HL-60 (cell line): ENCODE data around the gene CEP44.
"Not testable (repeated sequence)": the region's sequence is repeated elsewhere in the genome, so short reads cannot be mapped to it uniquely, and the experiment has no call there.

ENCODE experiments used
- DNase-seq, 2 experiments: peaks; one replicate each; pipeline ENCODE4 v3.0.0-alpha.2; 2010 to 2020; ENCODE audit warnings: low read depth in 1 of 2, low spot score in 1 of 2
- H3K27ac ChIP-seq: fragments of 250-450 bp; sonication (Bioruptor Pico); replicated peaks from 2 replicates; pipeline ENCODE4 v1.5.1; 2020; ENCODE audit warnings: mild to moderate bottlenecking, moderate library complexity
- H3K27me3 ChIP-seq: fragments of 250-450 bp; sonication (Bioruptor Pico); 2 replicates; pipeline ENCODE4 v1.5.1; 2021; ENCODE audit warnings: mild to moderate bottlenecking, moderate library complexity; ENCODE audit not compliant: insufficient read depth, poor library complexity, severe bottlenecking
- H3K4me3 ChIP-seq: replicated peaks from 2 replicates; pipeline ENCODE4 v1.5.1; 2011; ENCODE audit warnings: mild to moderate bottlenecking, control low read depth, low read length; ENCODE audit not compliant: insufficient read depth
- GABPA ChIP-seq: IDR thresholded peaks from 2 replicates; pipeline ENCODE4 v1.6.1; 2012; ENCODE audit warnings: low read depth
- POLR2AphosphoS5 ChIP-seq: IDR thresholded peaks from 2 replicates; pipeline ENCODE4 v1.6.1; 2012; ENCODE audit warnings: low read depth
- SPI1 ChIP-seq: IDR thresholded peaks from 2 replicates; pipeline ENCODE4 v1.6.1; 2012; ENCODE audit warnings: low read depth, mild to moderate bottlenecking, borderline replicate concordance
- TF ChIP-seq, protein P1 (sequence below): IDR thresholded peaks from one replicate; pipeline ENCODE4 v1.5.1; 2011; ENCODE audit warnings: low read length, control low read depth, inconsistent platforms; ENCODE audit not compliant: insufficient read depth
- TF ChIP-seq, protein P2 (sequence below): IDR thresholded peaks from 2 replicates; pipeline ENCODE4 v1.6.1; 2012; ENCODE audit warnings: low read depth; ENCODE audit not compliant: insufficient replicate concordance

Gene CEP44

DNA sequence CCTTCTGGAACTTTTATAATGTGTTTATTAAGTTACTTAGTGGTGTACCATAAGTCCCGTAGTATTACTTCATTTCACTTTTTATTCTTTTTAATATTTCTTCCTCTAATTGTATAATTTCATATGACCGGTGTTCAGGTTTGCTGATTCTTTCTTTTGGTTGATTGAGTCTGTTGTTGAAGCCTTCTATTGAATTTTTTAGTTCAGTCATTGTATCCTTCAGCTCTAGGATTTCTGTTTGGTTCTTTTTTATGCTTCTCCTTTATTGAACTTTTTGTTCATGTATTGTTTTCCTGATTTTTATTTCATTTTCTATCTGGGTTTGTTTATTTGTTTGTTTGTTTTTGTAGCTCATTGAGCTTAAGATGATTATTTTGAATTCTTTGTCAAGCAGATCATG, 8.8 kb downstream of the CEP44 start:
- Histone ChIP-seq H3K4me3 (no peak overlapping the region), H3K27ac (no peak overlapping the region), H3K27me3 (no peaks in the 10 kb centered on the region)
- DNase-seq, result no peak
- TF ChIP-seq, protein P1, sequence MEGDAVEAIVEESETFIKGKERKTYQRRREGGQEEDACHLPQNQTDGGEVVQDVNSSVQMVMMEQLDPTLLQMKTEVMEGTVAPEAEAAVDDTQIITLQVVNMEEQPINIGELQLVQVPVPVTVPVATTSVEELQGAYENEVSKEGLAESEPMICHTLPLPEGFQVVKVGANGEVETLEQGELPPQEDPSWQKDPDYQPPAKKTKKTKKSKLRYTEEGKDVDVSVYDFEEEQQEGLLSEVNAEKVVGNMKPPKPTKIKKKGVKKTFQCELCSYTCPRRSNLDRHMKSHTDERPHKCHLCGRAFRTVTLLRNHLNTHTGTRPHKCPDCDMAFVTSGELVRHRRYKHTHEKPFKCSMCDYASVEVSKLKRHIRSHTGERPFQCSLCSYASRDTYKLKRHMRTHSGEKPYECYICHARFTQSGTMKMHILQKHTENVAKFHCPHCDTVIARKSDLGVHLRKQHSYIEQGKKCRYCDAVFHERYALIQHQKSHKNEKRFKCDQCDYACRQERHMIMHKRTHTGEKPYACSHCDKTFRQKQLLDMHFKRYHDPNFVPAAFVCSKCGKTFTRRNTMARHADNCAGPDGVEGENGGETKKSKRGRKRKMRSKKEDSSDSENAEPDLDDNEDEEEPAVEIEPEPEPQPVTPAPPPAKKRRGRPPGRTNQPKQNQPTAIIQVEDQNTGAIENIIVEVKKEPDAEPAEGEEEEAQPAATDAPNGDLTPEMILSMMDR, result no peak
- no peak for TF ChIP-seq GABPA
- TF ChIP-seq SPI1, result no peak
- TF ChIP-seq, protein P2, sequence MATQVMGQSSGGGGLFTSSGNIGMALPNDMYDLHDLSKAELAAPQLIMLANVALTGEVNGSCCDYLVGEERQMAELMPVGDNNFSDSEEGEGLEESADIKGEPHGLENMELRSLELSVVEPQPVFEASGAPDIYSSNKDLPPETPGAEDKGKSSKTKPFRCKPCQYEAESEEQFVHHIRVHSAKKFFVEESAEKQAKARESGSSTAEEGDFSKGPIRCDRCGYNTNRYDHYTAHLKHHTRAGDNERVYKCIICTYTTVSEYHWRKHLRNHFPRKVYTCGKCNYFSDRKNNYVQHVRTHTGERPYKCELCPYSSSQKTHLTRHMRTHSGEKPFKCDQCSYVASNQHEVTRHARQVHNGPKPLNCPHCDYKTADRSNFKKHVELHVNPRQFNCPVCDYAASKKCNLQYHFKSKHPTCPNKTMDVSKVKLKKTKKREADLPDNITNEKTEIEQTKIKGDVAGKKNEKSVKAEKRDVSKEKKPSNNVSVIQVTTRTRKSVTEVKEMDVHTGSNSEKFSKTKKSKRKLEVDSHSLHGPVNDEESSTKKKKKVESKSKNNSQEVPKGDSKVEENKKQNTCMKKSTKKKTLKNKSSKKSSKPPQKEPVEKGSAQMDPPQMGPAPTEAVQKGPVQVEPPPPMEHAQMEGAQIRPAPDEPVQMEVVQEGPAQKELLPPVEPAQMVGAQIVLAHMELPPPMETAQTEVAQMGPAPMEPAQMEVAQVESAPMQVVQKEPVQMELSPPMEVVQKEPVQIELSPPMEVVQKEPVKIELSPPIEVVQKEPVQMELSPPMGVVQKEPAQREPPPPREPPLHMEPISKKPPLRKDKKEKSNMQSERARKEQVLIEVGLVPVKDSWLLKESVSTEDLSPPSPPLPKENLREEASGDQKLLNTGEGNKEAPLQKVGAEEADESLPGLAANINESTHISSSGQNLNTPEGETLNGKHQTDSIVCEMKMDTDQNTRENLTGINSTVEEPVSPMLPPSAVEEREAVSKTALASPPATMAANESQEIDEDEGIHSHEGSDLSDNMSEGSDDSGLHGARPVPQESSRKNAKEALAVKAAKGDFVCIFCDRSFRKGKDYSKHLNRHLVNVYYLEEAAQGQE, result no peak
- no peak for TF ChIP-seq POLR2AphosphoS5

GRCh38 chr4:174294641-174295040, 10.9 kb downstream of the CEP44 start:
- DNase-seq, result not testable (repeated sequence)

DNA sequence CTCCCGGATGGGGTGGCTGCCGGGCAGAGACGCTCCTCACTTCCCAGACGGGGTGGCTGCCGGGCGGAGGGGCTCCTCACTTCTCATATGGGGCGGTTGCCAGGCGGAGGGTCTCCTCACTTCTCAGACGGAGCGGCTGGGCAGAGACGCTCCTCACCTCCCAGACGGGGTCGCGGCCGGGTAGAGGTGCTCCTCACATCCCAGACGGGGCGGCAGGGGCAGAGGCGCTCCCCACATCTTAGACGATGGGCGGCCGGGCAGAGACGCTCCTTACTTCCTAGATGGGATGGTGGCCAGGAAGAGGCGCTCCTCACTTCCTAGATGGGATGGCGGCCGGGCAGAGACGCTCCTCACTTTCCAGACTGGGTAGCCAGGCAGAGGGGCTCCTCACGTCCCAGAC, 11.4 kb downstream of the CEP44 start:
- H3K4me3 ChIP-seq, H3K27ac ChIP-seq, DNase-seq, H3K27me3 ChIP-seq: not testable (repeated sequence)

More at GRCh38 chr4:174294641-174295040, 10.9 kb downstream of the CEP44 start:
- not testable (repeated sequence) for H3K4me3 ChIP-seq, H3K27me3 ChIP-seq, H3K27ac ChIP-seq

GRCh38 chr4:174303687-174304086, 20.0 kb downstream of the CEP44 start:
- TF ChIP-seq POLR2AphosphoS5 (no peak), GABPA (no peak), SPI1 (no peak)
- TF ChIP-seq, protein P2, result no peak
- TF ChIP-seq, protein P1, result no peak
- no peak for DNase-seq
- H3K27ac ChIP-seq, result no peak overlapping the region
- H3K4me3 ChIP-seq, result no peak overlapping the region
- H3K27me3 ChIP-seq, result no peaks in the 10 kb centered on the region

DNA sequence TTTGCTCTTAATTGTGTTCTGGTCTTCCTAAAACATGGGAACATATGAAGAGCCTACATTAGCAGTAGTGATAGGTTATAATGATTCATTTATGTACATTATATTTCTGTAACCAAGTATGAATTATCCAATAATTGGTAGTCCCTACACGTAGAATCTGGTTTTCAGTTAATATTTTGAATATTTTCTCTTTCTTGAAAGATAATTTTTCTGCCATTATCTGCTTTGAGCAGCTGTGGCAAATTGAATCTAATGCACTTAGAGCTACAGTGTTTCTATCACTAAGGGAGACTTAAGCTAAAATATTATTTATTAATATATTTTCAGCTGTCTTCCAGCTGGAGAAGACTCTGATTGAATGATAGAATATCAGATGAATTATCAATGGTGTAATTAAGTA, 21.0 kb downstream of the CEP44 start:
- H3K4me3 ChIP-seq, result no peak overlapping the region
- TF ChIP-seq, protein P1, result no peak
- TF ChIP-seq, protein P2, result no peak
- TF ChIP-seq GABPA (no peak), POLR2AphosphoS5 (no peak), SPI1 (no peak)
- no peak for DNase-seq
- H3K27me3 ChIP-seq, result no peaks in the 10 kb centered on the region
- no peak overlapping the region for H3K27ac ChIP-seq
